ENCODE results near the gene GTF3C6.
"Not testable (repeated sequence)": the region's sequence is repeated elsewhere in the genome, so short reads cannot be mapped to it uniquely, and the experiment has no call there.

The GTF3C6 gene

GRCh38 chr6:110958329-110959192 is at the start of gene GTF3C6:
Gene GTF3C6 (plus strand): TSS chr6:110958706. CDS start chr6:110958770, 64 bp downstream.
- DNase-seq, result peak; percentile 92 to 98 (median 96)
- intact Hi-C loops (cut with DNase I), result loop anchor here (1.0 to 10.0 kb wide), 4 partner anchors 23 to 276 kb away; partner anchors contain the start of genes AMD1 and CDK19

- DNase-seq, result no peak
- intact Hi-C loops (cut with DNase I), result no loop called here
Measured at GRCh38 chr6:110930781-110931180, 27.7 kb upstream of the GTF3C6 start.

- intact Hi-C loops (cut with DNase I), result no loop called here
- DNase-seq, result no peak
Measured at GRCh38 chr6:110933912-110934311, 24.6 kb upstream of the GTF3C6 start.

- DNase-seq, result no peak
- intact Hi-C loops (cut with DNase I), result no loop called here
Measured at GRCh38 chr6:110934381-110934898, 24.1 kb upstream of the GTF3C6 start.

GRCh38 chr6:110935171-110935570 is 23.3 kb upstream of the GTF3C6 start:
- no peak for DNase-seq
- intact Hi-C loops (cut with DNase I), result no loop called here

- no peak for DNase-seq
- intact Hi-C loops (cut with DNase I), result no loop called here
Measured at GRCh38 chr6:110938171-110938570, 20.3 kb upstream of the GTF3C6 start.

GRCh38 chr6:110939429-110940200 is 18.9 kb upstream of the GTF3C6 start:
- no peak for DNase-seq
- intact Hi-C loops (cut with DNase I), result no loop called here

- intact Hi-C loops (cut with DNase I), result no loop called here
- peak in 24 of 42 donors; percentile 14 to 72 (median 34) for DNase-seq
Measured at GRCh38 chr6:110944681-110945151, 13.8 kb upstream of the GTF3C6 start.

GRCh38 chr6:110946498-110946897 is 12.0 kb upstream of the GTF3C6 start:
- no peak for DNase-seq
- intact Hi-C loops (cut with DNase I), result no loop called here

GRCh38 chr6:110949679-110950285 is 8.7 kb upstream of the GTF3C6 start:
- intact Hi-C loops (cut with DNase I), result loop anchor here (5.0 to 10.0 kb wide), 2 partner anchors 75 to 417 kb away; partner anchors contain the start of gene AMD1
- no peak for DNase-seq

GRCh38 chr6:110950440-110950839 is 8.1 kb upstream of the GTF3C6 start:
- DNase-seq, result no peak
- intact Hi-C loops (cut with DNase I), result loop anchor here (5.0 to 10.0 kb wide), 2 partner anchors 76 to 418 kb away; partner anchors contain the start of gene AMD1

- no peak for DNase-seq
- intact Hi-C loops (cut with DNase I), result loop anchor here (5.0 to 10.0 kb wide), 2 partner anchors 76 to 419 kb away; partner anchors contain the start of gene AMD1
Measured at GRCh38 chr6:110951008-110951407, 7.5 kb upstream of the GTF3C6 start.

GRCh38 chr6:110951986-110952794 is 6.3 kb upstream of the GTF3C6 start:
- no peak for DNase-seq

GRCh38 chr6:110953633-110954303 is 4.7 kb upstream of the GTF3C6 start:
- intact Hi-C loops (cut with DNase I), result loop anchor here (5.0 to 10.0 kb wide), 2 partner anchors 79 to 421 kb away; partner anchors contain the start of gene AMD1
- no peak for DNase-seq

More at GRCh38 chr6:110951986-110952794, 6.3 kb upstream of the GTF3C6 start:
- intact Hi-C loops (cut with DNase I), result loop anchor here (5.0 to 10.0 kb wide), 2 partner anchors 77 to 420 kb away; partner anchors contain the start of gene AMD1

- DNase-seq, result no peak
- intact Hi-C loops (cut with DNase I), result no loop called here
Measured at GRCh38 chr6:110960014-110960390, 1.5 kb downstream of the GTF3C6 start.

- DNase-seq; intact Hi-C loops (cut with DNase I): not testable (repeated sequence)
Measured at GRCh38 chr6:110962636-110963035, 4.1 kb downstream of the GTF3C6 start.

- DNase-seq, result peak in 1 of 42 donors; percentile 5
- intact Hi-C loops (cut with DNase I), result no loop called here
Measured at GRCh38 chr6:110965629-110966229, 7.2 kb downstream of the GTF3C6 start.

All from head of caudate nucleus (tissue), 42 donors.